PC-3 (cell line): Measurements from ENCODE around the gene EGFLAM. TPM values are rescaled to one million over a fixed set of nuclear protein-coding genes. Genes with fewer than 3 reads are reported as not detected.

Source experiments
- ATAC-seq: fragments of 200-7000 bp; cut with Tn5 transposase; 2 replicates; pipeline ENCODE4 v1.9.1; 2020; ENCODE audit warnings: mild to moderate bottlenecking, moderate library complexity
- BruUV-seq: library from RNA; stranded (reverse); fragments of 400-500 nt; replicated peaks from 2 replicates; lab custom pipeline; 2021; lab: Mats Ljungman, UMichigan
- CTCF ChIA-PET: fragments of 300-600 bp; sonication (Branson Sonifier 250); formaldehyde crosslinking; loops from one replicate; lab custom pipeline; 2022; ENCODE audit warnings: antibody characterized with exemption; lab: Charles Lee
- POLR2A ChIA-PET: fragments of 300-600 bp; sonication (Branson Sonifier 250); formaldehyde crosslinking; loops from one replicate; lab custom pipeline; 2022; ENCODE audit warnings: antibody characterized with exemption; ENCODE audit not compliant: unreplicated experiment; lab: Charles Lee
- DNase-seq: peaks from one replicate; pipeline ENCODE4 v3.0.0-alpha.2; 2015
- H2AFZ ChIP-seq: fragments of 300-600 bp; sonication (generic); 2 replicates; pipeline ENCODE4 v1.6.0; 2016; ENCODE audit warnings: antibody characterized with exemption, low read length
- H3F3A ChIP-seq: fragments of 300-600 bp; sonication (generic); one replicate; pipeline ENCODE4 v1.6.0; 2017; ENCODE audit warnings: antibody characterized with exemption, low read length, control low read depth, mild to moderate bottlenecking; ENCODE audit not compliant: unreplicated experiment
- H3K27ac ChIP-seq: fragments of 300-600 bp; sonication (generic); 2 replicates; pipeline ENCODE4 v1.5.1; 2016; ENCODE audit warnings: mild to moderate bottlenecking, low read length
- H3K27me3 ChIP-seq: fragments of 300-600 bp; sonication (generic); 2 replicates; pipeline ENCODE4 v1.6.1; 2016; ENCODE audit warnings: low read length, mixed read lengths
- H3K36me3 ChIP-seq: fragments of 300-600 bp; sonication (generic); 2 replicates; pipeline ENCODE4 v1.6.1; 2016; ENCODE audit warnings: low read depth, mixed run types, low read length, mixed read lengths
- H3K4me1 ChIP-seq: fragments of 300-600 bp; sonication (generic); 2 replicates; pipeline ENCODE4 v1.5.1; 2016; ENCODE audit warnings: low read length; ENCODE audit not compliant: insufficient read depth
- H3K4me2 ChIP-seq: fragments of 300-600 bp; sonication (generic); 2 replicates; pipeline ENCODE4 v1.6.0; 2016; ENCODE audit warnings: low read length
- H3K4me3 ChIP-seq: fragments of 300-600 bp; sonication (generic); 2 replicates; pipeline ENCODE4 v1.5.1; 2016; ENCODE audit warnings: mild to moderate bottlenecking, low read length, mixed read lengths
- H3K79me2 ChIP-seq: fragments of 300-600 bp; sonication (generic); 2 replicates; pipeline ENCODE4 v1.6.1; 2017; ENCODE audit warnings: low read length, mixed read lengths
- H3K9ac ChIP-seq: fragments of 300-600 bp; sonication (generic); 2 replicates; pipeline ENCODE4 v1.6.0; 2016; ENCODE audit warnings: mild to moderate bottlenecking, low read length
- H3K9me2 ChIP-seq: fragments of 300-600 bp; sonication (generic); replicated peaks from 2 replicates; pipeline ENCODE4 v1.6.1; 2016; ENCODE audit warnings: mixed run types, low read length, mixed read lengths
- H3K9me3 ChIP-seq: fragments of 300-600 bp; sonication (generic); 2 replicates; pipeline ENCODE4 v1.6.1; 2016; ENCODE audit warnings: low read length, mixed read lengths
- H4K20me1 ChIP-seq: fragments of 300-600 bp; sonication (generic); 2 replicates; pipeline ENCODE4 v1.6.1; 2016; ENCODE audit warnings: low read length, mixed read lengths
- CTCF ChIP-seq: fragments of 300-600 bp; sonication (generic); conservative IDR thresholded peaks from 2 replicates; pipeline ENCODE4 v1.5.1; 2017; ENCODE audit warnings: antibody characterized with exemption, low read depth, mild to moderate bottlenecking, low read length
- EZH2 ChIP-seq: fragments of 300-600 bp; sonication (generic); IDR thresholded peaks from one replicate; pipeline ENCODE4 v1.6.1; 2017; ENCODE audit warnings: antibody characterized with exemption, mild to moderate bottlenecking, low read length; ENCODE audit not compliant: unreplicated experiment
- EZH2phosphoT487 ChIP-seq: fragments of 300-600 bp; sonication (generic); IDR thresholded peaks from 2 replicates; pipeline ENCODE4 v1.6.1; 2018; ENCODE audit warnings: mild to moderate bottlenecking, antibody characterized with exemption, low read length, borderline replicate concordance
- intact Hi-C: fragments of 100-400 bp; cut with micrococcal nuclease; formaldehyde crosslinking; loops from 2 replicates; pipeline ENCODE4 v1.9.0; 2023
- total RNA-seq: library from RNA; depleted of rRNA; stranded (reverse); fragments of >200 nt; gene quantifications from 2 replicates; pipeline ENCODE4 v1.2.3, GENCODE V29; 2014

Gene EGFLAM
- total RNA-seq, 1 experiment from 2014 or later, result not detected

GRCh38 chr5:38379350-38379937 lies 121.1 kb downstream of the EGFLAM start:
- intact Hi-C loops, result no loop called here
- TF ChIP-seq EZH2phosphoT487 (no peak), EZH2 (no peak), CTCF (no peak)
- H2AFZ ChIP-seq, result no peak overlapping the region
- peak overlapping the region; percentile 12; the same call in 1 of the 2 replicates for H3K9ac ChIP-seq
- H3K4me2 ChIP-seq, result peak overlapping the region; percentile 41
- no peak overlapping the region for H3K4me3 ChIP-seq
- no TSS peak for BruUV-seq
- no peaks in the 10 kb centered on the region for H3F3A ChIP-seq
- H3K9me3 ChIP-seq, result no peaks in the 10 kb centered on the region
- H3K79me2 ChIP-seq, result no peaks in the 10 kb centered on the region
- peak; percentile 37 for ATAC-seq
- H3K27me3 ChIP-seq, result peaks cover 18% of the 10 kb centered on the region; the same call in 1 of the 2 replicates
- ChIA-PET CTCF (interaction anchor here (0.6 to 1.0 kb wide), 3 partner anchors 41 to 538 kb away, joined by 4 to 5 read pairs (median 4); no protein-coding TSS in a partner anchor), POLR2A (interaction anchor here (0.6 kb wide), 1 partner anchor 912 kb away, joined by 12 read pairs; no protein-coding TSS in a partner anchor)
- peaks cover 22% of the 10 kb centered on the region for H3K4me1 ChIP-seq
- H4K20me1 ChIP-seq, result no peaks in the 10 kb centered on the region
- DNase-seq, result no peak
- H3K36me3 ChIP-seq, result no peaks in the 10 kb centered on the region
- H3K27ac ChIP-seq, result peak overlapping the region; percentile 18
- no peaks in the 10 kb centered on the region for H3K9me2 ChIP-seq

GRCh38 chr5:38380537-38380936 lies 122.2 kb downstream of the EGFLAM start:
- Histone ChIP-seq H3K4me1 (peaks cover 22% of the 10 kb centered on the region), H3K4me2 (peak overlapping the region; percentile 41), H3K27ac (peak overlapping the region; percentile 79), H3K79me2 (no peaks in the 10 kb centered on the region), H4K20me1 (no peaks in the 10 kb centered on the region), H3K36me3 (no peaks in the 10 kb centered on the region), H2AFZ (no peak overlapping the region), H3K9ac (peak overlapping the region; percentile 42; the same call in 1 of the 2 replicates), H3K9me2 (no peaks in the 10 kb centered on the region), H3F3A (no peaks in the 10 kb centered on the region), H3K9me3 (no peaks in the 10 kb centered on the region), H3K27me3 (peaks cover 11% of the 10 kb centered on the region; the same call in 1 of the 2 replicates), H3K4me3 (no peak overlapping the region)
- TF ChIP-seq CTCF, result no peak
- no peak for TF ChIP-seq EZH2
- no peak for TF ChIP-seq EZH2phosphoT487
- DNase-seq (peak; percentile 71), ATAC-seq (peak; percentile 66)
- POLR2A ChIA-PET, result no interaction called here
- BruUV-seq, result no TSS peak
- CTCF ChIA-PET, result interaction anchor here (0.6 to 1.0 kb wide), 3 partner anchors 55 to 172 kb away, joined by 3 to 5 read pairs (median 3); no protein-coding TSS in a partner anchor
- intact Hi-C loops, result loop anchor here (1.0 to 5.0 kb wide), 3 partner anchors 11 to 427 kb away; no protein-coding TSS in a partner anchor

- peaks cover 22% of the 10 kb centered on the region for H3K4me1 ChIP-seq
- no peaks in the 10 kb centered on the region for H3F3A ChIP-seq
- no peaks in the 10 kb centered on the region for H3K9me2 ChIP-seq
- H3K4me3 ChIP-seq, result no peak overlapping the region
- ATAC-seq (no peak), DNase-seq (no peak)
- no TSS peak for BruUV-seq
- H3K4me2 ChIP-seq, result no peak overlapping the region
- no peak overlapping the region for H2AFZ ChIP-seq
- no peak for TF ChIP-seq CTCF
- TF ChIP-seq EZH2phosphoT487, result no peak
- TF ChIP-seq EZH2, result no peak
- H3K9me3 ChIP-seq, result no peaks in the 10 kb centered on the region
- intact Hi-C loops, result loop anchor here (5.0 kb wide), 2 partner anchors 41 to 426 kb away; no protein-coding TSS in a partner anchor
- no peaks in the 10 kb centered on the region for H3K36me3 ChIP-seq
- CTCF ChIA-PET, result interaction anchor here (0.6 kb wide), 1 partner anchor 95 kb away, joined by 4 read pairs; no protein-coding TSS in a partner anchor
- no peaks in the 10 kb centered on the region for H3K79me2 ChIP-seq
- POLR2A ChIA-PET, result no interaction called here
- H4K20me1 ChIP-seq, result no peaks in the 10 kb centered on the region
- peaks cover 3% of the 10 kb centered on the region; the same call in 1 of the 2 replicates for H3K27me3 ChIP-seq
- no peak overlapping the region for H3K9ac ChIP-seq
- H3K27ac ChIP-seq, result no peak overlapping the region
Measured at GRCh38 chr5:38381361-38381760, 123.0 kb downstream of the EGFLAM start.
